GM23338 (cell line): ENCODE measurements around the gene CDYL2. TPM values are rescaled to one million over a fixed set of nuclear protein-coding genes. Genes with fewer than 3 reads are reported as not detected.

Experiments used
- ATAC-seq: fragments of 200-7000 bp; cut with Tn5 transposase; 3 replicates; pipeline ENCODE4 v1.9.1; 2020
- DNase-seq: peaks from one replicate; pipeline ENCODE4 v3.0.0-alpha.2; 2015; ENCODE audit warnings: low spot score
- H2AFZ ChIP-seq: fragments of 200-600 bp; sonication (generic); 2 replicates; pipeline ENCODE4 v1.8.0; 2016; ENCODE audit warnings: antibody characterized with exemption, mild to moderate bottlenecking, moderate library complexity
- H3F3A ChIP-seq: fragments of 200-600 bp; sonication (generic); replicated peaks from 2 replicates; pipeline ENCODE4 v1.8.0; 2017; ENCODE audit warnings: antibody characterized with exemption, mixed run types, low read depth
- H3K27ac ChIP-seq: fragments of 200-600 bp; sonication (generic); 2 replicates; pipeline ENCODE4 v1.6.1; 2016; ENCODE audit warnings: low read depth
- H3K27me3 ChIP-seq: fragments of 200-600 bp; sonication (generic); 2 replicates; pipeline ENCODE4 v1.8.0; 2016; ENCODE audit warnings: mild to moderate bottlenecking, mixed run types, moderate library complexity; ENCODE audit not compliant: insufficient read depth
- H3K36me3 ChIP-seq: fragments of 200-600 bp; sonication (generic); 2 replicates; pipeline ENCODE4 v1.8.0; 2016; ENCODE audit warnings: mild to moderate bottlenecking; ENCODE audit not compliant: insufficient read depth
- H3K4me1 ChIP-seq: fragments of 200-600 bp; sonication (generic); 2 replicates; pipeline ENCODE4 v1.8.0; 2016; ENCODE audit warnings: mild to moderate bottlenecking, moderate library complexity; ENCODE audit not compliant: insufficient read depth
- H3K4me2 ChIP-seq: fragments of 200-600 bp; sonication (generic); 2 replicates; pipeline ENCODE4 v1.7.1; 2017; ENCODE audit warnings: mixed run types
- H3K4me3 ChIP-seq: fragments of 200-600 bp; sonication (generic); 2 replicates; pipeline ENCODE4 v1.6.1; 2016; ENCODE audit warnings: mixed run types
- H3K79me2 ChIP-seq: fragments of 200-600 bp; sonication (generic); replicated peaks from 2 replicates; pipeline ENCODE4 v1.8.0; 2017; ENCODE audit warnings: mild to moderate bottlenecking; ENCODE audit not compliant: insufficient read depth
- H3K9me2 ChIP-seq: fragments of 200-600 bp; sonication (generic); 2 replicates; pipeline ENCODE4 v1.8.0; 2017; ENCODE audit not compliant: insufficient read depth
- H4K20me1 ChIP-seq: fragments of 200-600 bp; sonication (generic); replicated peaks from 2 replicates; pipeline ENCODE4 v1.8.0; 2017; ENCODE audit warnings: mild to moderate bottlenecking; ENCODE audit not compliant: insufficient read depth
- H3K27ac Mint-ChIP-seq: 2 replicates; pipeline ENCODE4 v1.8.0; 2020; ENCODE audit warnings: inconsistent platforms, mild to moderate bottlenecking, moderate library complexity, mixed read lengths
- H3K27me3 Mint-ChIP-seq: 3 replicates; pipeline ENCODE4 v1.8.0; 2022; ENCODE audit warnings: low read depth, mild to moderate bottlenecking, moderate library complexity, mixed read lengths, inconsistent platforms; ENCODE audit not compliant: insufficient read depth, poor library complexity
- H3K36me3 Mint-ChIP-seq: 3 replicates; pipeline ENCODE4 v1.8.0; 2021; ENCODE audit warnings: low read depth, mild to moderate bottlenecking, inconsistent platforms, moderate library complexity, mixed read lengths
- H3K4me1 Mint-ChIP-seq: 3 replicates; pipeline ENCODE4 v1.8.0; 2020; ENCODE audit warnings: mild to moderate bottlenecking, inconsistent platforms, mixed read lengths
- H3K4me3 Mint-ChIP-seq: 3 replicates; pipeline ENCODE4 v1.8.0; 2021; ENCODE audit warnings: moderate library complexity, mild to moderate bottlenecking, inconsistent platforms, mixed read lengths
- H3K9me3 Mint-ChIP-seq: 3 replicates; pipeline ENCODE4 v1.8.0; 2020; ENCODE audit warnings: moderate library complexity, mild to moderate bottlenecking, inconsistent platforms, mixed read lengths
- EZH2 ChIP-seq: fragments of 200-600 bp; sonication (generic); IDR thresholded peaks from one replicate; pipeline ENCODE4 v1.8.0; 2017; ENCODE audit warnings: antibody characterized with exemption, mild to moderate bottlenecking, low read depth; ENCODE audit not compliant: unreplicated experiment
- JUNB ChIP-seq: IDR thresholded peaks from one replicate; pipeline ENCODE4 v1.6.1; 2016; ENCODE audit warnings: antibody characterized with exemption; ENCODE audit not compliant: unreplicated experiment
- NANOG ChIP-seq: IDR thresholded peaks from 2 replicates; pipeline ENCODE4 v1.6.1; 2016; ENCODE audit warnings: antibody characterized with exemption, borderline replicate concordance
- POLR2AphosphoS5 ChIP-seq: IDR thresholded peaks from 2 replicates; pipeline ENCODE4 v1.6.1; 2016; ENCODE audit warnings: antibody characterized with exemption, low read depth
- REST ChIP-seq: IDR thresholded peaks from one replicate; pipeline ENCODE4 v1.6.1; 2018; ENCODE audit warnings: antibody characterized with exemption; ENCODE audit not compliant: unreplicated experiment
- STAT1 ChIP-seq: IDR thresholded peaks from one replicate; pipeline ENCODE4 v1.6.1; 2016; ENCODE audit warnings: antibody characterized with exemption; ENCODE audit not compliant: unreplicated experiment
- ZNF114 ChIP-seq: fragments of 250-450 bp; sonication (Bioruptor Pico); IDR thresholded peaks from 2 replicates; pipeline ENCODE4 v1.5.0; 2020; ENCODE audit warnings: mild to moderate bottlenecking, moderate library complexity
- ZNF331 ChIP-seq: fragments of 250-450 bp; sonication (Bioruptor Pico); IDR thresholded peaks from 2 replicates; pipeline ENCODE4 v1.5.0; 2020; ENCODE audit warnings: low read depth, mild to moderate bottlenecking, moderate library complexity
- polyA plus RNA-seq: library from polyadenylated mRNA; unstranded; fragments of >200 nt; fragmentation: Nextera tagmentation; extraction: Ambion mirVana; gene quantifications from 2 replicates; pipeline ENCODE4 v1.2.1, GENCODE V29; 2016
- total RNA-seq: library from RNA; depleted of rRNA; stranded (reverse); fragments of >200 nt; shearing (Covaris generic); gene quantifications from 2 replicates; pipeline ENCODE4 v1.2.3, GENCODE V29; 2014
- TF ChIP-seq, protein P1 (sequence below), 2 experiments: fragments of 200-600 bp in 1 of 2; sonication (generic) in 1 of 2; conservative IDR thresholded peaks; 2 replicates each; pipeline versions ENCODE4 v1.5.1 to v1.6.1; 2016 to 2017; ENCODE audit warnings: antibody characterized with exemption in 2 of 2, low read depth in 2 of 2, mild to moderate bottlenecking in 2 of 2, moderate library complexity in 1 of 2
- TF ChIP-seq, protein P2 (sequence below): IDR thresholded peaks from 2 replicates; pipeline ENCODE4 v1.6.1; 2016; ENCODE audit warnings: antibody characterized with exemption

Gene CDYL2
- total and polyA plus RNA-seq, 2 experiments from 2014 or later, result 0.82 to 4.3 TPM

DNA sequence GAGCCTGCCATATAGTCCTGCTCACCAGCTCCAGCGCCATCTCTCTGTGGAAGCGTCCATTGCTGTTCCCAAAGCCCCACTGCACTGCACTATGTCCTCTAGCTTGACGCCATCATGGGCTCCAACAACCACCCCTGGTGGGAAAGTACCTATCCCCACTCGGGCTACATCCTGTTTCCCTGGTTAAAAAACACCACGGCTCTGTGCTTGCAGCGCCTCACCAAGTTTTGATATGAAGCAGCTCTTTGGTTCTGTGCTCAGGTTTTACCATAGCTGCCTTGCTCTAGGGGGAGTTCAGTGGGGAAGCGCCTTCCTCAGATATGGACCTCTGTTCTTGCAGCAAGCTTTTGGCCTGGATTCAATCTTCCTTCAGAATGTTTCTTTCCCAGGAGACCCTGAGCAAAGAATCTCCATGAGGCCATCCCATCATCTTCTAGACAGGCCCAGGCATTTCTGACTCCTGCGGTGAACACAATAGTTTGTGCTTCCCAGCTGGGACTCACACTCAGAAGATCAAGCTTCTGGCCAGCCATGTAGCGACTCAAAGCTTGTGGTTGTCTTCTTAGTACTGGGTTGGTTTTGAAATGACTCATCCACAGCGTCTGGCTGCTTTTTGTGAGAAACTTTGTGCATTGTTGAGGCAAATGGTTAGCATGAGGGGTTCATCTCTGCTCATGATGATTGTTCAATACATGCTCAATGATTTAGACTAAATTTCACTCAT is 224.1 kb downstream of the CDYL2 start:
- no peaks in the 10 kb centered on the region for H3K36me3 ChIP-seq
- H3K79me2 ChIP-seq, result no peaks in the 10 kb centered on the region
- peaks cover 39% of the 10 kb centered on the region for H3K9me3 Mint-ChIP-seq
- no peak overlapping the region for H3K4me3 Mint-ChIP-seq
- DNase-seq, result peak; percentile 9
- no peaks in the 10 kb centered on the region for H3K27me3 ChIP-seq
- H3K4me3 ChIP-seq, result no peak overlapping the region
- peaks cover 2% of the 10 kb centered on the region; the same call in 2 of the 3 replicates for H3K36me3 Mint-ChIP-seq
- no peak overlapping the region for H2AFZ ChIP-seq
- no peak for ATAC-seq
- H3F3A ChIP-seq, result no peaks in the 10 kb centered on the region
- no peak overlapping the region for H3K4me2 ChIP-seq
- no peaks in the 10 kb centered on the region for H3K4me1 Mint-ChIP-seq
- peaks cover 2% of the 10 kb centered on the region; the same call in 1 of the 2 replicates for H3K9me2 ChIP-seq
- H4K20me1 ChIP-seq, result no peaks in the 10 kb centered on the region
- no peak overlapping the region for H3K27ac Mint-ChIP-seq
- no peaks in the 10 kb centered on the region for H3K4me1 ChIP-seq
- no peak for TF ChIP-seq EZH2
- TF ChIP-seq, protein P1, sequence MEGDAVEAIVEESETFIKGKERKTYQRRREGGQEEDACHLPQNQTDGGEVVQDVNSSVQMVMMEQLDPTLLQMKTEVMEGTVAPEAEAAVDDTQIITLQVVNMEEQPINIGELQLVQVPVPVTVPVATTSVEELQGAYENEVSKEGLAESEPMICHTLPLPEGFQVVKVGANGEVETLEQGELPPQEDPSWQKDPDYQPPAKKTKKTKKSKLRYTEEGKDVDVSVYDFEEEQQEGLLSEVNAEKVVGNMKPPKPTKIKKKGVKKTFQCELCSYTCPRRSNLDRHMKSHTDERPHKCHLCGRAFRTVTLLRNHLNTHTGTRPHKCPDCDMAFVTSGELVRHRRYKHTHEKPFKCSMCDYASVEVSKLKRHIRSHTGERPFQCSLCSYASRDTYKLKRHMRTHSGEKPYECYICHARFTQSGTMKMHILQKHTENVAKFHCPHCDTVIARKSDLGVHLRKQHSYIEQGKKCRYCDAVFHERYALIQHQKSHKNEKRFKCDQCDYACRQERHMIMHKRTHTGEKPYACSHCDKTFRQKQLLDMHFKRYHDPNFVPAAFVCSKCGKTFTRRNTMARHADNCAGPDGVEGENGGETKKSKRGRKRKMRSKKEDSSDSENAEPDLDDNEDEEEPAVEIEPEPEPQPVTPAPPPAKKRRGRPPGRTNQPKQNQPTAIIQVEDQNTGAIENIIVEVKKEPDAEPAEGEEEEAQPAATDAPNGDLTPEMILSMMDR (conservative IDR thresholded peaks at IDR 0.05; ENCODE audit: low read depth in 2 of 2), result peak in 1 of 2 experiments; percentile 32; a peak in 2 of 4 replicates
- no peak for TF ChIP-seq POLR2AphosphoS5
- no peak for TF ChIP-seq JUNB
- H3K27me3 Mint-ChIP-seq, result peaks cover 2% of the 10 kb centered on the region
- H3K27ac ChIP-seq, result no peak overlapping the region

DNA sequence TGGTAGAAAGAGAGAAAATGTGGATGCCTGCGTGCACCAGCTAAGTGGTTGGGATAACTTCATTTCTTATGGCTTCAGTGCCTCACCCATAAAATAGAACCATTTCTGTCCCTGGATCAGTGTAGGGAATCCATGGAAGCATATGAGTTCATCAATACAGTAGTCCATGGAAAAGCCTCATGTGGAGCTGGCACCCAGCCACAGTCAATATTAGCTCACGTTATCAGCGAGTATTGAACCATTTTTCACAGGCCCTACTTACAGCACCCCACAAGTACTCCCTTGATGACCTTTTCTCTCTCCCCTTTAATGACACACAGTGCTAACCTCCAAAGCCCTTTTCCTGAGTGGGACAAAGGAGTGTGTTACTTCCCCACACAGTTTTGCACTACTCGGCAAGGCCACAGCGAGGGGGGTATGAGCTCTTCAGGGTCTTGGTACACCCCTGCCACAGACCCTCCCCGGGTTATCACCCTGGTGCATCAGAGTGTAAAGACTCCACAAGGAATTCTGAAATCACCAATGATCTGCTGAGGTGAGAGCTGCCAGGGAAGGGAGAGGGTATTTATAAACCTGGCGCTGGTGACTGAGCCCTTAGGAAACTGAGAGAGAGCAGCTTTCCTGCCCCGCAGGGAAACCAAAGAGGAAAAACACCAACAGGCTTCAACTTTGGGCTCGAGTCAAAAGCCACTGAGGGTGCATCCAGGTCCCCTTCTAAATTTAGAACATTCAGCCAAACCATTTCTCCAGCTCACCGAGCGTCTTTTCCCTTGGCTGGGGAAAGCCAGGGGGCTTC is 226.7 kb downstream of the CDYL2 start:
- H3K4me3 Mint-ChIP-seq, result no peak overlapping the region
- Histone ChIP-seq H3K27me3 (no peaks in the 10 kb centered on the region), H3K27ac (no peak overlapping the region), H3K4me2 (no peak overlapping the region), H4K20me1 (no peaks in the 10 kb centered on the region), H3K4me3 (no peak overlapping the region), H3K9me2 (peaks cover 3% of the 10 kb centered on the region; the same call in 1 of the 2 replicates), H3K79me2 (no peaks in the 10 kb centered on the region), H3F3A (no peaks in the 10 kb centered on the region), H2AFZ (no peak overlapping the region), H3K36me3 (no peaks in the 10 kb centered on the region), H3K4me1 (no peaks in the 10 kb centered on the region)
- no peak for ATAC-seq
- peaks cover 26% of the 10 kb centered on the region for H3K9me3 Mint-ChIP-seq
- no peaks in the 10 kb centered on the region for H3K4me1 Mint-ChIP-seq
- no peaks in the 10 kb centered on the region for H3K27me3 Mint-ChIP-seq
- no peak overlapping the region for H3K27ac Mint-ChIP-seq
- H3K36me3 Mint-ChIP-seq, result peaks cover 2% of the 10 kb centered on the region; the same call in 1 of the 3 replicates
- DNase-seq, result no peak
- TF ChIP-seq ZNF114 (CRISPR knock-in tag) (no peak), JUNB (no peak), POLR2AphosphoS5 (no peak), EZH2 (no peak), NANOG (no peak), REST (no peak), ZNF331 (CRISPR knock-in tag) (no peak), STAT1 (no peak)
- TF ChIP-seq, protein P1 (conservative IDR thresholded peaks at IDR 0.05; ENCODE audit: low read depth in 2 of 2), result no peak
- TF ChIP-seq, protein P2, sequence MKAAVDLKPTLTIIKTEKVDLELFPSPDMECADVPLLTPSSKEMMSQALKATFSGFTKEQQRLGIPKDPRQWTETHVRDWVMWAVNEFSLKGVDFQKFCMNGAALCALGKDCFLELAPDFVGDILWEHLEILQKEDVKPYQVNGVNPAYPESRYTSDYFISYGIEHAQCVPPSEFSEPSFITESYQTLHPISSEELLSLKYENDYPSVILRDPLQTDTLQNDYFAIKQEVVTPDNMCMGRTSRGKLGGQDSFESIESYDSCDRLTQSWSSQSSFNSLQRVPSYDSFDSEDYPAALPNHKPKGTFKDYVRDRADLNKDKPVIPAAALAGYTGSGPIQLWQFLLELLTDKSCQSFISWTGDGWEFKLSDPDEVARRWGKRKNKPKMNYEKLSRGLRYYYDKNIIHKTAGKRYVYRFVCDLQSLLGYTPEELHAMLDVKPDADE, result no peak
